Measurements from ENCODE around the gene ACSL5.

GRCh38 chr10:112332022-112332421, 41.9 kb upstream of the ACSL5 start:
- TF ChIP-seq EZH2 (IDR thresholded peaks at IDR 0.05), result no peak
- TF ChIP-seq CTCF (IDR thresholded peaks at IDR 0.05), result no peak

Data from neural progenitor cell (in vitro differentiated cells).